Effector memory CD8-positive, alpha-beta T cell (primary cell): ENCODE measurements around the gene HSF5.
A peak's percentile ranks its signal among the peaks of the same experiment; 100 is the strongest.

Experiments
- ATAC-seq: fragments of 150-1000 bp; cut with Tn5 transposase; replicated peaks from 2 replicates; pipeline ENCODE4 v1.10.0; 2021; ENCODE audit warnings: mild to moderate bottlenecking, moderate library complexity
- DNase-seq, 3 experiments: peaks; one replicate each; pipeline ENCODE4 v3.0.0; 2021
- H3K27ac Mint-ChIP-seq, 2 donors: one replicate each; pipeline ENCODE4 v1.8.0; 2022; ENCODE audit warnings: mild to moderate bottlenecking in 2 of 2, mixed read lengths in 2 of 2, moderate library complexity in 2 of 2
- H3K27me3 Mint-ChIP-seq, 2 donors: one replicate each; pipeline ENCODE4 v1.8.0; 2022; ENCODE audit warnings: mixed read lengths in 2 of 2
- H3K36me3 Mint-ChIP-seq: one replicate; pipeline ENCODE4 v1.8.0; 2022; ENCODE audit warnings: mild to moderate bottlenecking, moderate library complexity, mixed read lengths; ENCODE audit not compliant: insufficient read depth
- H3K4me1 Mint-ChIP-seq, 2 donors: one replicate each; pipeline ENCODE4 v1.8.0; 2022; ENCODE audit warnings: low read depth in 2 of 2, mixed read lengths in 2 of 2
- H3K4me3 Mint-ChIP-seq, 2 donors: one replicate each; pipeline ENCODE4 v1.8.0; 2022; ENCODE audit warnings: mild to moderate bottlenecking in 2 of 2, mixed read lengths in 2 of 2, moderate library complexity in 2 of 2
- H3K9me3 Mint-ChIP-seq, 2 donors: one replicate each; pipeline ENCODE4 v1.8.0; 2022; ENCODE audit warnings: mixed read lengths in 2 of 2

HSF5 gene

DNA sequence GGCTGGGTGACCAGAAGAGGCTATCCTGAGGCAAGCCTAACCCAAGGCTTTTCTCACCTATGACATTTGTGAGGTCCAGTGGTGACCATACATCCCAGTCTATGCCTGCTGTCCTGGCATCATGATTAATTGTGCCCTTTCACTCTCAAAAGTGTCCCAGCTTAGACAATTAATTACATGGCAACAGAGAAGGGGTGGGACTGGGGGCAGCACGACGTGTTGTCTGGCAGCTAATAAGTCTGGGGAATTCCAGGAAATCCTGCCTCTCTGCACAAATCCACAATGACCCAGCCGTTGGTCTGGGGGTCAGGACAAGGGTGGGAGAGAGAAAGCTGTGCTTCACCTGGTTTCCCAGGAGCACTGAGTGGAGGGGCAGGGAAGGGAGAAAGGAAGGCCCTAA, 40.2 kb upstream of the HSF5 start:
- DNase-seq = no peak
- no peaks in the 10 kb centered on the region for H3K36me3 Mint-ChIP-seq
- H3K27ac Mint-ChIP-seq = no peak overlapping the region
- peaks cover 0 to 11% of the 10 kb centered on the region in 2 donors for H3K4me1 Mint-ChIP-seq
- peaks cover 7 to 20% of the 10 kb centered on the region in 2 donors for H3K27me3 Mint-ChIP-seq
- no peak for ATAC-seq
- H3K9me3 Mint-ChIP-seq = no peaks in the 10 kb centered on the region
- H3K4me3 Mint-ChIP-seq = no peak overlapping the region

DNA sequence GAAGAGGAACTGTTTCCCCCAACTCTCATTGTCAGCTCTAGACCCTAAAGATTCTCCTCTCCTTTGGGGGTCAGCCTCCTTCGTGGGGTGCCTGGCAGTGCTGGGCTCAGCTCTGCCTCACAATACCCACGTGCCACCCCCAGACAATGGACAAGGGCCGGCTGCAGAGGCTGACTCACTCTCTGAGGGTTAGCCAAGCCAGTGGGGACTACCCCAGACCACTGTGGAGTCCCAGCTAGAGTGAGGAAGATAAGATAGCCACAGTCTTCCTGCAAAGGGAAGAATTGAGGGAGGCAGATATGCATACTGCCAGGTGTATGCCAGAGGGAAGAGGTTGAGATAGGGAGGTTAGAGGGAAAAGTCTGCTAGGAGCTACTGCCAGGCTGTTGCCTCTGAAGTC, 39.7 kb upstream of the HSF5 start:
- Mint-ChIP-seq H3K27ac (no peak overlapping the region), H3K27me3 (peaks cover 2 to 15% of the 10 kb centered on the region in 2 donors), H3K36me3 (no peaks in the 10 kb centered on the region), H3K4me1 (peaks cover 0 to 11% of the 10 kb centered on the region in 2 donors), H3K4me3 (no peak overlapping the region), H3K9me3 (no peaks in the 10 kb centered on the region)
- ATAC-seq (no peak), DNase-seq (no peak)

DNA sequence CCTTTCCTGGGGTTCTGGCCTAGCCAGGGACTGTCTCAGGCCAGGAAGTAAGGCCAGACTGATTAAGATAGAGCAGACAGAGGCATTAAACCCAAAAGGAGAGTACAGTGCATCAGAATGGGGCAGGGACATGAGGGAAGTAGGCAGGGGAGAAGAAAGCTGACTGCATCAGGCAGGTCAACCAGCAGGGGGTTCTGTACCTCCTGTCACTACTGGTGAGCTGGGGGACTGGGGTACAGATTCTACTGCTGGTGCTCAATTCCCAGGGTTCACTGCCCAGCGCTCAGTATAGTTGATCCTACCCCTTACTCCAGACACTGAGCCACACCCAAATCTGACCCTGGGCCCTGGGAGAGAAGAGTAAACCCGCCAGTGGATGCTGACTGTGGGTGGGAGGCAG, 39.1 kb upstream of the HSF5 start:
- peaks cover 0 to 7% of the 10 kb centered on the region in 2 donors for H3K4me1 Mint-ChIP-seq
- no peak overlapping the region for H3K4me3 Mint-ChIP-seq
- peaks cover 0 to 9% of the 10 kb centered on the region in 2 donors for H3K27me3 Mint-ChIP-seq
- H3K9me3 Mint-ChIP-seq = no peaks in the 10 kb centered on the region
- no peaks in the 10 kb centered on the region for H3K36me3 Mint-ChIP-seq
- no peak for DNase-seq
- ATAC-seq = no peak
- peak overlapping the region in 1 of 2 donors; percentile 60 for H3K27ac Mint-ChIP-seq

DNA sequence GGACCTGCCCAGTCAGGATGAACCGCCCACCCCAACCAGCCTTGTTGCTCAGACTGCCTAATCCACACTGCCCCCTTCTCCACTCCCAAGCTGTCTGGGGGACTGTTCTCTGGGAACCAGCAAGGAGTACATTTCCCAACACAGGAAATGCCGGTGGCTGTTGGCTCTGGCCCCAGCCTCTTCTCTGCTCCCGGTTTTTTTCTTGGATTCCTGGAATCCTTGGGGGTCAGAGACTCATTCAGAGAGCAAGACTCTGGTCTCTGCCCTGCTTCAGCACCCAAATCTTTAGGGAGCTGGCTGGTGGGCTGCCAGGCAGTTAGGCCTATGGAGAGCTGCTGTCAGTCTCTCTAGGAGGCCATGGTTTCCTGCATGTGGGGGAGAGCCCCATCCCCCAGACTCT, 37.0 kb upstream of the HSF5 start:
- H3K27ac Mint-ChIP-seq = no peak overlapping the region
- H3K4me1 Mint-ChIP-seq = peaks cover 0 to 5% of the 10 kb centered on the region in 2 donors
- H3K9me3 Mint-ChIP-seq = no peaks in the 10 kb centered on the region
- peaks cover 0 to 7% of the 10 kb centered on the region in 2 donors for H3K27me3 Mint-ChIP-seq
- DNase-seq (no peak), ATAC-seq (no peak)
- H3K4me3 Mint-ChIP-seq = no peak overlapping the region
- peaks cover 2% of the 10 kb centered on the region for H3K36me3 Mint-ChIP-seq

DNA sequence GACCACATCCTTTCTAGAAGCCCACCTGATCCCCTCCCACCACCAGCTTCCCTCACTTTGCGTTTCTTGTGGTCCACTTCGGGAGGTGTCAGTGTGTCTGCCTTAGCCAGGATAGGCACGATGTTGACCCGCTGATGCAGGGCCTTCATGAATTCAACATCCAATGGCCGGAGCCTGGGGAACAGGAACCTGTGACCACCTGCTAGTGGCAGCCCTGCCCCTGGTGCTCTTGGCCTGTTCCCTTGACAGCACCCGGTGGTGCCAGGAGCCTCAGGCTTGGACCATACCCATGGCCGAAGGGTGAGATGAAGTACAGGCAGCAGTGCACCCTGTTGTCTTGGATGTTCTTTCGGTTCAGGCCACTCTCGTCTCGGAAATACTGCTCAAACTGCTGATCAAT, 33.5 kb upstream of the HSF5 start:
- H3K27me3 Mint-ChIP-seq = no peaks in the 10 kb centered on the region
- no peak overlapping the region for H3K27ac Mint-ChIP-seq
- DNase-seq (no peak), ATAC-seq (no peak)
- H3K36me3 Mint-ChIP-seq = peaks cover 25% of the 10 kb centered on the region
- H3K4me3 Mint-ChIP-seq = no peak overlapping the region
- peaks cover 5 to 17% of the 10 kb centered on the region in 2 donors for H3K4me1 Mint-ChIP-seq
- no peaks in the 10 kb centered on the region for H3K9me3 Mint-ChIP-seq

DNA sequence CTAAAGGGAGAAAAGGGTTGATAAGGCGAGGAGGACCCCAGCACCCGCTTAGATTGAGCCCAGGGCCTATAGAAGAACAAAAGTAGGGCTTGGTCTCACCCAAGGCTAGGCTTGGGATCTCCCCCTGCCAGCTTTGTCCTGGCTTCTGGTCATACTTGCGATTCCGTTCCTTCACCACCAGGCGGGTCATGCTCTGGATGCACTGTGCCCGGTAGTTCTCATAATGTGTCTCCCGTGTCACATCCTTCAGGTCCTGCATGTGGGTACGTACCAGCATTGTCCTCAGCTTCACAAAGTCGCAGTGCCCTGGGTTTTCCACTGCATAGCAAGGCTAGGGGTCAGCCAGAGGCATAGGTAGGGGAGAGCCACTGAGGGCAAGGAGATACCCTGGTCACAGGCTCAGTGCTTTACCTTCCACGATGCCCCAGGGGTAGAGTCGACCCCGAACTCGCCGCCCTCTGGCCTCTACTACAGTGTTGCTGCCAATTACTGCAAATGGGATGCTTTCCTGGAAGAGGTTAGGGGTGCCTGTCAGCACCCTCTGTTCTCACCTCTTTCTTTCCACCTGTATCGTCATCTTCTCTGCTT, 32.7 kb upstream of the HSF5 start:
- Mint-ChIP-seq H3K9me3 (no peaks in the 10 kb centered on the region), H3K4me3 (no peak overlapping the region), H3K27me3 (no peaks in the 10 kb centered on the region), H3K36me3 (peaks cover 28% of the 10 kb centered on the region), H3K4me1 (peaks cover 12 to 24% of the 10 kb centered on the region in 2 donors), H3K27ac (no peak overlapping the region)
- ATAC-seq (no peak), DNase-seq (no peak)

DNA sequence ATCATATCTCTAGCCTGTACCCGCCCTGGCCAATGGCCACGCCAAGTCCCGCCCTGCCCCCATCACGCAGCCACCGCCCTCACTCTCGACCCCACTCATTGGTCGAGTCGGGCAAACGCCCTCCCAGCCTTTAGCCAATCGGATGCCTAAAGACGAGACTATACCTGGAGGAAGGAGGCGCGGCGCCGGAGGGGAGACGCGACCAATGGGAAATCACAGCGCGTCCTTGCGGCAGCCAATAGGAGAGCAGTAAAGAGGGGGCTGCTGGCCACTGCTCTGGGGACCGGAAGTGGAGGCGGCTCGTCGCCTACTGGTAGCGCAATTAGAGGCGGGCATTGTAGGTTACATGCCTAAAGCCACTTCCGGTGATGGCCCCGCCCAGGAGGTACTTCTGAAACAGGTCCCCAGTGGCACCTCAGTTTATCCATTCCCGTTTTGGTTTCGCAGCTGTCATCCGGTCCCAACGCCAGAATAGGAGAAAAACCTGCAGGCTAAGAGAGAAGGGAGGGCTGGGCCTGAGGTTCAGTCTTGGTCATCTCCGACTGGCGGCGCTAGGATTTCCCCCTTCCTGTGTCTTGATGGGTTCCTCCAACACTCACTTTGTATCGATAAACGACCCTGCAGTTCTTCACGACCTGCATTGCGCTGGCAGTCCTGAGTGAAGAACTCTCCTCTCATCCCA, 29.9 kb upstream of the HSF5 start:
- DNase-seq = peak; percentile 98 to 99 (median 99)
- peaks cover 27 to 36% of the 10 kb centered on the region in 2 donors for H3K4me1 Mint-ChIP-seq
- H3K27me3 Mint-ChIP-seq = no peaks in the 10 kb centered on the region
- peak; percentile 76 for ATAC-seq
- H3K27ac Mint-ChIP-seq = peak overlapping the region; percentile 78 to 96
- peaks cover 28% of the 10 kb centered on the region for H3K36me3 Mint-ChIP-seq
- H3K9me3 Mint-ChIP-seq = no peaks in the 10 kb centered on the region
- peak overlapping the region; percentile 89 to 98 for H3K4me3 Mint-ChIP-seq

DNA sequence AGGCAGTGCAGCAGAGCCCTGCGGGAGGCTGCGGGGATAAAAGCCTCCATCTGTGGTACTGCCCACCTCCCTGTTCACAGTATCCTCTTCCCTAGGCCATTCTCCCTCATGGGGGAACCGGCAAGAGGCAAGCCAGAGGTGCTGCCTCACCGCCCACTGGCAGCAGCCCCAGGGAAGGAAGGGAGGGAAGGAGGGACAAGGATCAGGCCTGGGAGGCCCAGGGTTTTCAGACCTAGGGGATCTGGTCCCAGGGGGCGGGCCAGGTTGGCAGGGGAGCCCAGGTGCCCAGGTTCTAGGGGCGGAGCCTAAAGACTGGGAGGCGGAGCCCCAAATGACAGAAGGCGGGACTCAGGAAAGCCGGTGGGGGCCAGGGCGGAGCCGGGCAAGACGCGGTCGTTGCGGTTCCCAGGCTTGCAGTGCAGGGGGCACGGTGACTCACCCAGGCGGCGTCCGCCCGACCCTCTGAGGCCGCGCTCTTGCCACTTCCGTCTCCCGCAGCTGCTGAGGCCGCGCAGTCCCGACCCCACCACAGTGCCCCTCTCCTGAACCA, 29.2 kb upstream of the HSF5 start:
- ATAC-seq (no peak), DNase-seq (no peak)
- Mint-ChIP-seq H3K4me1 (peaks cover 31 to 40% of the 10 kb centered on the region in 2 donors), H3K27ac (peak overlapping the region; percentile 78 to 96), H3K4me3 (peak overlapping the region; percentile 89 to 98), H3K36me3 (peaks cover 28% of the 10 kb centered on the region), H3K9me3 (no peaks in the 10 kb centered on the region), H3K27me3 (no peaks in the 10 kb centered on the region)

DNA sequence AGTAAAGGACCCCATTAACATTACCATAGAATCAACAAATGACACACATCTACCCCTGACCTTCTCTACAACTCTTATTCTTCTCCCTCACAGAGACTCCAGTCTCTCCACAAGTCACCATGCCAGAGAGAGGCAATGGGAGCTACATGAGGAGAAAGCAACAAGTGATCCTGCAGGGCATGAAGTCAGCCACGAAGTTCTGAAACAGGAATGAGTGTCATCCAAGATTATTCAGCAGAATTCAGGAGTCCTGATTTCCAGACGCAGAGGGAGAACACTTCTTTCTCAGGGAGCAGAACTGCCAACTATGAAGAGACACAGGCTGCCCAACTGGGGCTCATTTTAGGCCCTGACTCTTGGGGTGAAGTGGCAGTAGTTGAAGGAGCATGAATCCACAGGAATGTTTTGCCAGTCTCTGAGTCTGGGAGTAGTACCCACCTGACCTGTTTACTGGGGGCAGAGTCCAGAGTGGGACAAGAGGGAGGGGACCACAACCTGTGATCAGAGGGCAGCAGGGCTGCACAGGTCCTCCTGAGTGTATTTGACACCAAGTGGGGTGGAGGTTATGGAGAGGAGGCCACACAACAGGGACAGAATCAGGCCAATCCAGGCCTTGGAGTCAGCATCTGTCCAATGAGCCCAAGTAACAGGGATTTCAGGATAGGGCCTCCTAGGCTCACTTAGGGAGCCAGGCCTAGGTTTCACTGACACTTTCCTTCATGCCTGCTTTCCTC, 28.6 kb upstream of the HSF5 start:
- H3K4me1 Mint-ChIP-seq = peaks cover 31 to 43% of the 10 kb centered on the region in 2 donors
- no peaks in the 10 kb centered on the region for H3K9me3 Mint-ChIP-seq
- DNase-seq (no peak), ATAC-seq (no peak)
- no peaks in the 10 kb centered on the region for H3K27me3 Mint-ChIP-seq
- peaks cover 28% of the 10 kb centered on the region for H3K36me3 Mint-ChIP-seq
- peak overlapping the region; percentile 89 to 98 for H3K4me3 Mint-ChIP-seq
- H3K27ac Mint-ChIP-seq = peak overlapping the region; percentile 78 to 96

DNA sequence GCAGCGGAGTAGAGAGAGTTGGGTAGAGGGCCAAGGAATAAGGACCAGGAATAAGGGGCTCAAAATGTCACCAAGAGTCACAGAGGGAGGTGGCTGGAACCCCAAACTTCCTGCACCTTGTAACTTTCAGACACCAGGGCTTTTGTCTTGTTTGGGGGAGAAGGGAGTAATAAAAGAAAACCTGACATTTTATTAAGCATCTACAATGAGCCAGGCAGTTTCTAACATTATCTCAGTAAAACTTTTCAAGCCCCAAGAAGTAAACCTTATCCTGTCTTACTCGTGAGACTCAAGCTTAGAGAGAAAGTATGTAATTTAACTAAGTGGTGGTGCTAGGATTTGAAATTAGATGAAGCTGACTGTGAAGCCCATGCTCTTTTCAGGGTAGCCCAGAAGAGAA, 27.1 kb upstream of the HSF5 start:
- Mint-ChIP-seq H3K4me3 (peak overlapping the region; percentile 85 to 92), H3K27me3 (no peaks in the 10 kb centered on the region), H3K36me3 (peaks cover 34% of the 10 kb centered on the region), H3K9me3 (no peaks in the 10 kb centered on the region), H3K27ac (peak overlapping the region; percentile 22 to 96), H3K4me1 (peaks cover 43 to 46% of the 10 kb centered on the region in 2 donors)
- DNase-seq = no peak
- ATAC-seq = no peak

DNA sequence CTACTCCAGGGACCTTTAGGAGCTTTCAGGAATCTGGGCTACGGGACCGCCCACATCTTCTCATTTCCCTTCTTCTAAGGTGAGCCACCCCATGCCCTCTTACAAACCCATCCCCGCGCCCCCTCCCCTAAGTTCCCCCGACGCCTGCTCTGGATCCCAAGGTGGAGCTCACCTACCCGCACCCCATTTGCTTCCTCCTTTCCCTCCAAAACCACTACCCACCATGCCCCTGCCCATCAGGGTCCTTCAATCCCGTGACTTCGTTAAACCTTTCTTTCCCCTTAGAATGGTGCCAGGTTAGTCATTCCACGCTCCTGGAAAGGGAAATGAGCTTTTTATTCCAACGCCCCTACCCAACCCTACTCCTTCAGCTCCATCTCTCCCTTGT, 26.6 kb upstream of the HSF5 start:
- H3K4me3 Mint-ChIP-seq = peak overlapping the region; percentile 85 to 92
- H3K27ac Mint-ChIP-seq = peak overlapping the region; percentile 22 to 96
- H3K36me3 Mint-ChIP-seq = peaks cover 31% of the 10 kb centered on the region
- H3K9me3 Mint-ChIP-seq = no peaks in the 10 kb centered on the region
- H3K27me3 Mint-ChIP-seq = no peaks in the 10 kb centered on the region
- DNase-seq (no peak), ATAC-seq (no peak)
- peaks cover 46 to 49% of the 10 kb centered on the region in 2 donors for H3K4me1 Mint-ChIP-seq

DNA sequence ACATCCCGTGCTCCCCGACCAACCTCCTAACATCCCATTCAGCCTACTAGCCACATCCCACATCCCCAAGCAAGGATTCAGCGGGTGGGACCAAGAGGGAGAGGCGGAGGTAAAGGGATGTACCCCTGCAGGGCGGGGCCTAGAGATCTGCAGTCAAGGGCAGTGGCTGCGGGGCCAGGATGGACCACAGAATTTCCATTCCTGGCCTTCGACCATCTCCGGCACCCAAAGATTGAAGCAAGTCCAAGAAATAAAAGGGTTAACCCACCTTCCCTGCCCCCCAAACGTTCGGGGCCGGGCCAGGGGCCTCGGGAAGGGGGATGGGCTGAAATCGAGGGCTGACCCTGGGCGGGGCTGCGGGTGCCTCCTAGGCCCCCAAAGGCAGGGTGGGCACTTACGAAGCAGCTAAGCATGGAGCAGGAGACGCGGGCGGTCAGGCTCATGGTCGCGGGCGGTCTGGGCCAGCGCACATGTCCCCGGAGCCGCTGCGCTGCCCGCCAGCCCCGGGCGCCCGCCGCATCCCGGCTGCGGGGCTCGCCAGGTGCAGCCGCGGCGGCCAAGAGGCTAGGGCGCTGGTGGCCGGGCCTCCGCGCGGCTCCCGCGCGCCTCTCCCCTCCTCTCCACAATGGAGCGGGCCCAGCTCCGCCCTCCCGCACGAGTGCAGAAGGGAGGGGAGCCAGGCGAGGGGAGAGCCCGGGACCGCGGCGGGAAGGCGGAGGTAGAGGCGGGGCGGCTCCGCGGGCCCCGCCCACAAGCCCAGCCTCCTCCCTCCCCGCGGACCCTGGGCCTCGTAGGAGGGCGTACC, 26.0 kb upstream of the HSF5 start, which contains the start of gene MTMR4:
MTMR4 (minus strand) TSS at position 674 of the 805 bp plus-strand sequence; CDS start at position 443, 231 bp downstream.
- DNase-seq (peak; percentile 46 to 67 (median 65)), ATAC-seq (peak; percentile 7)
- H3K4me1 Mint-ChIP-seq = peaks cover 47 to 51% of the 10 kb centered on the region in 2 donors
- no peaks in the 10 kb centered on the region for H3K9me3 Mint-ChIP-seq
- peaks cover 33% of the 10 kb centered on the region for H3K36me3 Mint-ChIP-seq
- H3K4me3 Mint-ChIP-seq = peak within 1 kb of the TSS; percentile 85 to 92
- H3K27me3 Mint-ChIP-seq = no peaks in the 10 kb centered on the region
- peak within 1 kb of the TSS; percentile 86 to 96 for H3K27ac Mint-ChIP-seq
